ENCODE data around the gene TWNK. TPM values are rescaled to one million over a fixed set of nuclear protein-coding genes. Genes with fewer than 3 reads are reported as not detected.

Gene TWNK
- total and polyA plus RNA-seq, 8 donors, result 2.3 to 30.8 (median 4.8) TPM; not detected in 1

GRCh38 chr10:100997360-100998182 lies 10.2 kb downstream of the TWNK start:
- H3K9me3 ChIP-seq, result no peaks in the 10 kb centered on the region
- H3K4me1 ChIP-seq, result peaks cover 44 to 59% (median 49%) of the 10 kb centered on the region in 4 donors
- TF ChIP-seq CTCF (IDR thresholded peaks at IDR 0.05) (peak in 5 of 7 experiments; percentile 84 to 92 (median 87)), POLR2A (IDR thresholded peaks at IDR 0.05) (no peak), POLR2AphosphoS5 (IDR thresholded peaks at IDR 0.05) (peak in 1 of 3 donors; percentile 59)
- H3K4me3 ChIP-seq, result peak overlapping the region; percentile 68 to 89 (median 88)
- peak; percentile 84 to 91 for DNase-seq
- peak overlapping the region; percentile 97 to 100 (median 100) for H3K27ac ChIP-seq
- H3K36me3 ChIP-seq, result peaks cover 13 to 18% (median 15%) of the 10 kb centered on the region in 4 donors
- intact Hi-C loops (cut with DNase I; ENCODE audit: low total_unique reads), result no loop called here
- WGBS, 5 donors, result 0 to 1% (median 1%) methylated on average over 24 to 66 of the region's 66 CpGs
- H3K27me3 ChIP-seq, result no peaks in the 10 kb centered on the region

GRCh38 chr10:100998183-100998990 lies 11.0 kb downstream of the TWNK start:
- 1 to 4% (median 3%) methylated on average over 19 to 25 of the region's 25 CpGs for WGBS, 5 donors
- Histone ChIP-seq H3K27ac (peak overlapping the region; percentile 97 to 100 (median 100)), H3K27me3 (no peaks in the 10 kb centered on the region), H3K4me3 (peak overlapping the region; percentile 68 to 89 (median 88)), H3K4me1 (peaks cover 45 to 67% (median 53%) of the 10 kb centered on the region in 4 donors), H3K9me3 (no peaks in the 10 kb centered on the region), H3K36me3 (peaks cover 8 to 18% (median 15%) of the 10 kb centered on the region in 4 donors)
- TF ChIP-seq EP300 (IDR thresholded peaks at IDR 0.05) (no peak), POLR2A (IDR thresholded peaks at IDR 0.05) (no peak), POLR2AphosphoS5 (IDR thresholded peaks at IDR 0.05) (no peak), CTCF (IDR thresholded peaks at IDR 0.05) (no peak)
- intact Hi-C loops (cut with DNase I; ENCODE audit: low total_unique reads), result no loop called here
- DNase-seq, result peak; percentile 84 to 96

GRCh38 chr10:100998991-100999741 lies 11.8 kb downstream of the TWNK start:
- H3K4me1 ChIP-seq, result peaks cover 45 to 74% (median 60%) of the 10 kb centered on the region in 4 donors
- DNase-seq, result peak; percentile 82 to 95
- WGBS, 5 donors, result 0 to 1% (median 0%) methylated on average over 54 to 83 of the region's 83 CpGs
- intact Hi-C loops (cut with DNase I; ENCODE audit: low total_unique reads), result no loop called here
- no peaks in the 10 kb centered on the region for H3K27me3 ChIP-seq
- TF ChIP-seq EP300 (IDR thresholded peaks at IDR 0.05) (no peak), CTCF (IDR thresholded peaks at IDR 0.05) (peak in 6 of 7 experiments; percentile 24 to 99 (median 94)), POLR2AphosphoS5 (IDR thresholded peaks at IDR 0.05) (peak; percentile 68 to 87 (median 86)), POLR2A (IDR thresholded peaks at IDR 0.05) (no peak)
- H3K4me3 ChIP-seq, result peak overlapping the region; percentile 68 to 89 (median 88)
- H3K27ac ChIP-seq, result peak overlapping the region; percentile 97 to 100 (median 100)
- H3K36me3 ChIP-seq, result peaks cover 11 to 19% (median 18%) of the 10 kb centered on the region in 4 donors
- H3K9me3 ChIP-seq, result no peaks in the 10 kb centered on the region

All from stomach (tissue), 9 donors.